Rectal smooth muscle tissue (tissue), 1 donor: ENCODE data around the gene RBM20.
"Not testable (repeated sequence)": the region's sequence is repeated elsewhere in the genome, so short reads cannot be mapped to it uniquely, and the experiment has no call there.

Source experiments
- H3K27ac ChIP-seq: one replicate; pipeline ENCODE4 v1.7.0; 2013; ENCODE audit warnings: low read depth, low read length, inconsistent platforms
- H3K27me3 ChIP-seq: one replicate; pipeline ENCODE4 v1.7.0; 2013; ENCODE audit warnings: low read length; ENCODE audit not compliant: control insufficient read depth, insufficient read depth
- H3K36me3 ChIP-seq: one replicate; pipeline ENCODE4 v1.7.0; 2013; ENCODE audit warnings: low read length; ENCODE audit not compliant: control insufficient read depth, insufficient read depth
- H3K4me1 ChIP-seq: one replicate; pipeline ENCODE4 v1.7.0; 2013; ENCODE audit warnings: low read length; ENCODE audit not compliant: control insufficient read depth, insufficient read depth
- H3K4me3 ChIP-seq: one replicate; pipeline ENCODE4 v1.7.0; 2013; ENCODE audit warnings: low read length
- H3K9ac ChIP-seq: one replicate; pipeline ENCODE4 v1.7.0; 2013; ENCODE audit warnings: low read length

The RBM20 gene

DNA sequence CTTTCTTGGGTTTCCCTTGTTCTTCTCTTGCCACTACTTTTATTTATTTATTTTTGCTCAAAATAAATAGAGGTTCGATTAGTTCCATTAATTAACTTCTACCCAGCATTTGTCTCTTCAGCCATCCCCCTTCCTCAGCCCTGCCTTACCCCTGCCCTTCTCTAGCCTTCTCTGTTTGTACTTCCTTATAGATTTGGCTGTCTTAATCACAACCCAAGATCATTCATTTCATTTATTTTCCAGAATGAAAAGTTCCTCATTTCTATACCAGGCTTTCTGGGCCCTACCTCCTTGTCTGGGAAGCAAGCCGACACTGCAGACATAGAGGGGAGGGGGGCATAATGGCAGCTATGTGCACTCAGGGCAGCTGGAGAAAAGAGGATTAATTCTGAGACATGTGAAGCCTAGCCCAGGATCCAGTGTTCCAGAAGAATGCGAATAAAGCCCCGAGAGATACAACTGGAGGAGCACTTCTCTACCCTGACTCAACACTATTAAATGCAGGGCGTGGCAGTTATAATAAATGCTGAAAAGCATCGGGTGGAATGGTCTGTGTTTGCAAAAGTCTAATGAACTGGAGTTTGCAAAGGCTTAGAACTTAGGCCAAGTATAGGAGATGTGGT lies 221.2 kb downstream of the RBM20 start:
- Histone ChIP-seq H3K27ac (peak overlapping the region; percentile 66), H3K27me3 (no peaks in the 10 kb centered on the region), H3K36me3 (no peaks in the 10 kb centered on the region), H3K4me1 (peaks cover 12% of the 10 kb centered on the region), H3K9ac (no peak overlapping the region), H3K4me3 (peak overlapping the region; percentile 21)

GRCh38 chr10:110865809-110866482 lies 221.8 kb downstream of the RBM20 start:
- H3K4me1 ChIP-seq = peaks cover 15% of the 10 kb centered on the region
- H3K36me3 ChIP-seq = no peaks in the 10 kb centered on the region
- peak overlapping the region; percentile 21 for H3K4me3 ChIP-seq
- H3K27ac ChIP-seq = peak overlapping the region; percentile 66
- no peaks in the 10 kb centered on the region for H3K27me3 ChIP-seq
- H3K9ac ChIP-seq = no peak overlapping the region

- not testable (repeated sequence) for H3K36me3 ChIP-seq, H3K27me3 ChIP-seq, H3K4me3 ChIP-seq, H3K27ac ChIP-seq, H3K9ac ChIP-seq
- peaks cover 20% of the 10 kb centered on the region for H3K4me1 ChIP-seq
These were observed 223.1 kb downstream of the RBM20 start for GRCh38 chr10:110867011-110867806.

DNA sequence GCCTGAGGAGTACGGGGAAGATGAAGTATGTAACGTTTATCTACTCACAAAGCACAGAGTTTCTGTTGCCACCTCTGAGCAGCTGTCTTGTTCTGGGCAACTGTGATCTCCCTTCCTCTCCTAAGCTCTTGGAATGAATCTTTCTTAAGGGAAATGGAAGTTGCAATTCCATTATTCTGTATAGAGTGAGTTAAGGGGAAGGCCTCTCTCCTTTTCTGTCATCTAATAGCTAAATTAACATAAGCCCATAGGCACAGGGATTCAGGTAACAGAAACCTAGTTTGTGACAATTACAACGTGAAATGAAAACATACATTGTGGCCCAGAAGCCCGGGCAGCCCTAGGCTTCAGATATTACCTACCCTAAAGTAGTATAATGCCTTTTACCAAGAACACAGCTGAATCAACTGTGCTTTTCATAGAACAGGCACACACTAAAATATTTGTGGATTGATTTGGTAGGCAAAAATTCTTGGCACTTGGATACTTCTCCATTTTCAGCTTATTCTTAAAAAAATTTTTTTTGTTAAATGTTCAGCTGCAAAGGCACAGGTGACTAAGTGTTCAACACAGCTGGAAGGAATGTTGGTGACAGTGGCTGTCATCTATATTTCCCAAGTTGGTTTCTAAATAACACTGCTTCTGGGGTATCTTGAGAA lies 223.8 kb downstream of the RBM20 start:
- H3K4me1 ChIP-seq = peaks cover 20% of the 10 kb centered on the region
- H3K27me3 ChIP-seq = no peaks in the 10 kb centered on the region
- no peak overlapping the region for H3K27ac ChIP-seq
- peak overlapping the region; percentile 4 for H3K4me3 ChIP-seq
- no peak overlapping the region for H3K9ac ChIP-seq
- H3K36me3 ChIP-seq = no peaks in the 10 kb centered on the region

- H3K27me3 ChIP-seq = no peaks in the 10 kb centered on the region
- H3K27ac ChIP-seq = no peak overlapping the region
- peaks cover 20% of the 10 kb centered on the region for H3K4me1 ChIP-seq
- no peak overlapping the region for H3K4me3 ChIP-seq
- H3K9ac ChIP-seq = no peak overlapping the region
- H3K36me3 ChIP-seq = no peaks in the 10 kb centered on the region
These were observed 224.8 kb downstream of the RBM20 start for GRCh38 chr10:110868981-110869380.

GRCh38 chr10:110870823-110871297 lies 226.7 kb downstream of the RBM20 start:
- H3K27me3 ChIP-seq = no peaks in the 10 kb centered on the region
- peaks cover 12% of the 10 kb centered on the region for H3K4me1 ChIP-seq
- peak overlapping the region; percentile 68 for H3K4me3 ChIP-seq
- H3K36me3 ChIP-seq = no peaks in the 10 kb centered on the region
- peak overlapping the region; percentile 97 for H3K27ac ChIP-seq
- peak overlapping the region; percentile 94 for H3K9ac ChIP-seq

DNA sequence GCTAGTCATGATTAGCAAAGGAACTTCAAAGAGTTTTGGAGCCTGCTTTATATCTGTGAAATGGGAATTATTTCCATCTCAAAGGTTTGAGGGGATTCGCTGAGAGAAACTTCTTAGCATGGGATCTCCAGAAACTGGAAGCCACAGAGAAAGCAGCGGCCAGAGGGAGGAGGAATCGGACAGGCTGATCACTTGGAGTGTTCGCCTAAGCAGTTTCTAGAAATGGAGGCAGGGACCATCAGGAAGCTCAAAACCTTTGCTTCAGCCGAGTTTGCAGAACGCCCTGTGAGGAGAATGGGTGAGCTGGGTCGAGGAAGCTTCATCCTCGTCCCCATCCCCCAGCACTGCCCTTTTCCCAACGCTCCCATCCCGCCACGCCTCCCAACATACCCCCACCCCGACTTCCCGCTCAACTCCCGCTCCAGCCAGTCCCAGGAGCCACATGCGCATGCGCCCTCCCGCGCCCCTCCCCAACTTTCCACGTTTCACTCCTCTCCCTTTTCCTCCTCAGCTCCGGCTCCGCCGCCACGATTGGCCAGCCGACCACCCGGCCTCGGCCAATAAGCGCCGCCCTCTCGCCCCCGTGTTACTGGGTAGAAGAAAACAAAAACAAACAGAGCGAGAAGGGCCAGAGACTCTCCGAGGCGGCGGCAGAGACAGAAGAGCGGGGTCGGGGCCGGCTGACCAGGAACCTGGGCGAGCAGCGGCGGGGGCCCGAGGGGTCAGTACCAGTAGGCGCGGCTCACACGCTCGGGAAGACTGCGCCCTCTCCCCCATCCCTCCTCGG lies 227.4 kb downstream of the RBM20 start, which contains the start of gene PDCD4:
Gene PDCD4 (plus strand): TSS at position 631 of the 787 bp plus-strand sequence. CDS start 4,100 bp downstream, outside the sequence.
- Histone ChIP-seq H3K27me3 (no peaks in the 10 kb centered on the region), H3K27ac (peak within 1 kb of the TSS; percentile 97), H3K4me3 (peak within 1 kb of the TSS; percentile 68), H3K9ac (peak within 1 kb of the TSS; percentile 94), H3K4me1 (peaks cover 14% of the 10 kb centered on the region), H3K36me3 (no peaks in the 10 kb centered on the region)

DNA sequence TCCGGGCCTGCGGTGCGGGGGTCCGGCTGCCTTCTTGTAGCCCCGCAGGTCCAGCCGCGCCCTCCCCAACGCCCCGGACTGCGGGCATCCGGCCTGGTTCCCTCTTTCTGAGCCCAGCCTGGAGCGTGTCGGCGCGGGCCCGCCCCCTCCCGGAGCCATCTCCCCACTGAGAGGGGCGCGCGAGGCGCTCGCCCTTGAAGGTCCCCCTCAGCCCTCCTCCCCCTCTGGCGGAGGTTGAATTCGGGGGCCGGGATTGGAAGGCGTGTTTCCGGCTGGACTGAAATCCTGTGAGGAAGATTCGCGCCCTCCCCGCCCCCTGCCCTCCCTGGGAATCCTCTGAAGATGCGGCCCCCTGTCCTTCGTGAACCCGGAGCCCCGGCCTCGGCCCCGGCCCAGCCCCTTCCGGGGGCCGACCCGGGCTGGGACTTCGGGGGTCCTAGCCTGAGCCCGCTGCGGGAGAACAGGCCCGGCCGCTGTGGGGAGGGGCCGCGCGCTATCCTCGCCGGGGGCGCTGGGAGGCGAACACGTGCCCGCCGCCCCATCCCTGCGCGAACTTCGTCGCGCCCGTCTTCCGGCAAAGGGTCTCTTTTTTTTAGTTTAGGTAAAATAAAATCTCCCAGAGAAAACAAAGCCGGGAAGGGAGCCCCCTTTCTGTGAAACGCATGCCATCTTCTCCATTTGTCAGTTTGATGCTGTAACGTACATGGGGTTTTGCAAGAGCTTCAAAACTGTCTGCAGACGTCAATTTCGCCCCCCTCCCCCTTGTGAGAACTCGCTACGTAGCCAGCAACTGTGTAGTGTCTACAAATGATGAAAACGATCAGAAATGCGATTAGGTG lies 228.2 kb downstream of the RBM20 start:
- Histone ChIP-seq H3K27ac (peak overlapping the region; percentile 97), H3K4me3 (peak overlapping the region; percentile 68), H3K9ac (peak overlapping the region; percentile 49), H3K27me3 (no peaks in the 10 kb centered on the region), H3K4me1 (peaks cover 14% of the 10 kb centered on the region), H3K36me3 (peaks cover 3% of the 10 kb centered on the region)

- H3K27me3 ChIP-seq = no peaks in the 10 kb centered on the region
- peak overlapping the region; percentile 97 for H3K27ac ChIP-seq
- H3K4me3 ChIP-seq = peak overlapping the region; percentile 68
- H3K36me3 ChIP-seq = peaks cover 3% of the 10 kb centered on the region
- H3K4me1 ChIP-seq = peaks cover 14% of the 10 kb centered on the region
- H3K9ac ChIP-seq = peak overlapping the region; percentile 2
These were observed 229.1 kb downstream of the RBM20 start for GRCh38 chr10:110872984-110873923.

DNA sequence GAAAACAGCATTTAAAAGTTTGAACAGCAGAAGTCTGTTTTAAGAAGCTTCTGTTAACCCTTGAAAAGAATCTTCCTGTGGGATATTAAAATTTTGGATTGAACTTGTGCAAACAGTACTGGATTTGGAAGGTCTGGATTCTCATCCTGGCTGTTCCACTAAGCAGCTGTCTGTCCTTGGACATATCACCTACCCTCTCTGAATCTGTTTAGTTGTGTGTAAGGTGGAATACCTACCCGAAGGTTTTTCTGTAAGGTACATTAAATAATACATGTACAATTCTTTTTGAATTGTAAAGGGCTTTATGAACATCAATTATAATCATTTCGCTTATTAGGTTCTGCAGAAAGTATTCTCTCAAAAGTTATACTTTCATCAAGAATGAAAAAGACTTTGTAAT lies 229.8 kb downstream of the RBM20 start:
- Histone ChIP-seq H3K36me3 (peaks cover 7% of the 10 kb centered on the region), H3K9ac (no peak overlapping the region), H3K4me1 (peaks cover 14% of the 10 kb centered on the region), H3K4me3 (peak overlapping the region; percentile 68), H3K27me3 (no peaks in the 10 kb centered on the region), H3K27ac (no peak overlapping the region)
